Measurements from ENCODE around the gene TBRG4.

TBRG4 gene

DNA sequence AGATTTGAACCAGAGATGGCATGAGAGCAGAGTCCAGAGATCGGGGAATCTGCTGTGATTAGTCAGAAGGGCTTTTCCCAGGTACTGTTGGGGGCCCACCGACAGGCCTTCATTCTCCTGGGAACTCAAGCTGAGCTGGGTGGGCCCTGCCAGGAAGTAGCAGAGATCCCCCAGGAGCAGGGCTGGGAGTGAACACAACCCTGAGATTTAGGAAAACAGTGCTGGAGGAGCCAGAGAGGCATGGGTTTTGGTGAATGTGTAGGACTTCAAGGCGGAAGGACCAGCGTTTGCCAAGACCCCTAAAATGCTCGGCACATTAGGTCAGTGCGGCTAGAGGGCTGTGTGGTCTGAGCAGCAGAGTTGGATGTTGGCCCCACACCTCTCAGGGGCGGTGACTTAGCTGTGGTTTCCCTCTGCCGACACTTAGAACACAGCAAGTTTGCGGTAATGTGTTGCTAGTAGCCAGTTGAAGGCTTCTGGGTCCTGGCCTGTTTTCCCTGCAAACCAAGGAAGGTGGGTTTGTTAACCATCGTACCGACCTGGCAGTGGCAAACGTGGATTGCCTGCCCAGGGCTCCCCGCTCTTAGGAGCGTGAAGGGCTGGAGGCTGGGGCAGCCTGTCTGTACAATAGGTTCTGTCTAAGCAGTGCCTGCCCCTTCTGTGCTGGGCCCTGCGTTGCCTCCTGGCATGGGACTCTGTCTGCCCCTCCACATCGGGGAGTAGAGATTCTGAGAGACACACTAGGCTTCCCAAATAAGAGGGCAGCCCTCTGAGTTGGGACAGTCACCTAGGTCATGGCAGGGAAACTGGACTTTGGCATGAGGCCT, 36.8 kb downstream of the TBRG4 start:
- no peak for DNase-seq (ENCODE audit: low spot score)

DNA sequence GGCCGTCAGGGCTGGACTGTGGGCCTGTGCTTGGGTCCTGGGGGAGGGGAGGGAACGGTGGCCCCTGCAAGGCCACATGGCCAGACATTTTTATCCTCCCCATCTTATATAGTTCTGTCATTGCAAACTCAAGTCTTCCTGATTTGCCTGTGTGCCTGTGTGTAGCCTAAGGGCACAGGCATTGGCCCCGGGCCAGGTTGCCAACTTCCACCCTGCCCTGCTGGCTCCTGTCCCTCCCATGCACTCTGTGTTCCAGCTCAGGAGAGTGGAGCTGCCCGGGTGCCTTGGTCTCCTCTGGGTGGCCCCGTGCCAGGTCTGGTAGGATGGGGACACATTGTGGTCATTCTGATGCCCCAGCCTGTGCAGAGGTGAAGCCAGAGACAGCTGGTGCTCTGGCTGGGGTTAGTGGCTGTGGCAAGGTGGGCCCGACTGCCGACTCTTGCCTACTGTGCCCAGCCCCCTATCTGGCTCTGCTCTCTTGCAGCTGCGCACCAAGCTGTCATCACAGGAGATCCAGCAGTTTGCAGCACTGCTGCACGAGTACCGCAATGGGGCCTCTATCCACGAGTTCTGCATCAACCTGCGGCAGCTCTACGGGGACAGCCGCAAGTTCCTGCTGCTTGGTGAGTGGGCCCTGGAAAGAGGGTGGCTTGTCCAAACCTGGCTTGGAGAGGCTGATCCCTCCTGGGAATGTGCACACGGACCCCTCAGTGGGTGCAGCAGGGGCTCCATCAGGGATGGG, 37.5 kb downstream of the TBRG4 start:
- DNase-seq (ENCODE audit: low spot score) = no peak

DNA sequence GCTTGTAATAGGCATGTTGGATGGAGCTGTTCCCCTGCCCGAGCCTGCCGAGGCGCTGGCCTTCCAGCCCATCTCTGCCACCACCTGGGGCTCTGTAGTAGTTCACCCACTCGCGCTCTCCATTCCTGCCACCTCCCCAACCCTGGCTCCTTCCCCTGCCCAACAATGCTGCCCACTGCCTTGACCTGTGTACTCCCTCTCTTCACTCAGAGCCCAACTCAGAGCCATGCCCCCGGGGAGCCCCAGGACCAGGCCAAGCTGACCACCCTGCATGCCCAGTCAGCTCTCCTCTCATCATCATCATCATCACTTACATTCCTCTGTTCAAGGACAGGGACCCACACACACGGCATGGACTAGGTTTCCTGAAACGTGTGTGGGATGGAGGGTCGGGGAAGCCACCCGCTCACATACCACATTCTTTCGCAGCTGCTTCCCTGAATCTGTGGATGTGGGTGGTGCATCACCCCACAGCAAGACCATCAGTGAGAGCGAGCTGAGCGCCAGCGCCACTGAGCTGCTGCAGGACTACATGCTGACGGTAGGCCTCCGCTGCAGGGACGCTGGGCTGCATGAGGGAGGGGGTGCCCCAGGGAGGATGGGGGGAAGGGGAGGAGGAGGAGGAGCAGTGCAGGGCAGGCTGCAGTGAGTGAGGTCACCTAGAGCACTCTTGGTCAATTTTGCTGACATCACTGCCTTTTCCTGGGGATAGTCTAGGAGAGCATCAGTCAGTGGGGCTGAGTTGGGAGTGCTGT, 38.3 kb downstream of the TBRG4 start:
- DNase-seq (ENCODE audit: low spot score) = no peak

DNA sequence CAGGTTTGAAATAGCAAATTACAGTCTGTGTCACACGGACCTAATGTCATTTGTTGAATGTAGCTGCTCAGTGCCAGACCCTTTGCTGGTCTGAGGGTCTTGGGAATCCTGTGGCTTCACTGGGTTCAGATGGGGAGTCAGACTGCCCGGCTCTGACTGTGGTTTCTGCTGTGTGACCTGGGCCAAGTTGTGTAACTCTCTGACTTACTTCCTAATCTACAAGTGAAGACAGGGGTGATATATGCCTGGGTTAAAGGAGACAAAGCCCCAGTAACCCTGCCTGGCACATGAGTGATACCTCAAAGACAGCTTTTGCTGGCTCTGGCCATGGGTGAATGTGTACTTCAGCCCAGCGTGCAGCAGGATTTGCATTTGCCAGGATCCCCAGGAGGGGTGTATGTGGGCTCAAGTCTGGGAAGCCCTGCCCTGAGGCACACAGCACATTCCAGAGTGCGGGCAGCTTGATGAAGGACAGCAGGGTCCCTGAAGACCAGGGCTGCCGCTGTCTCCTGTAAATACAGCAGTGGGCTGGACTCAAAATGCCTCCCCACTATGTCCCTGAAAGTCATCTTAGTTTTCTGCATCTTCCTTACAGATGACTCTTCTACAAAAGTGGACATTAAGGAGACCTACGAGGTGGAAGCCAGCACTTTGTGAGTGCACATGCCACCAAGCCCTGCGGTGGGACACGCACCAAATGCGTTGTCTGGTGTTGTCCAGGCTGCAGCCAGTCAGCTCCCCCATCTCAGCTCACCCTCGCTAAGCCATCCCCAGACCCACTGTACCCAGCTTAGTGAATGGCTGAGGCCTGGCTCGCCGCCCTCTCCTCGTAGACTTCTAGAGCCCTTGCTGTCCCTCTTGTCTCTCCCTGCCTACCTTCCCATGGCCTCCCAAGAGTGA, 39.1 kb downstream of the TBRG4 start:
- no peak for DNase-seq (ENCODE audit: low spot score)

DNA sequence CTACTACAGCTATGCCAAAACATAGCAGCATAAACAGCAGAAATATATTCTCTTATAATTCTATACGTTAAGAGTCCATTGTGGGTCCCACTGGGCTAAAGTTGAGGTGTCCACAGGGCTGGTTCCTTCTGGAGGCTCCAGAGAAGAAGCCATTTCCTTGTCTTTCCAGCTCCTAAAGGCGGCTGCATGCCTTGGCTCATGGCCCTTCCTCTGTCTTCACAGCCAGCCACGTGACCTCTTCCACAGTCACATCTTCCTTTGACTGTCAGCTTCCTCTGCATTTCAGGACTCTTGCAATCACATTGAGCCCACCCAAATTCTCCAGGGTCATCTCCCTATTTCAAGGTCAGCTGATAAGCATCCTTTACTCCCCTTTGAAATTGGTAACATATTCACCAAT, 40.0 kb downstream of the TBRG4 start:
- no peak for DNase-seq (ENCODE audit: low spot score)

DNA sequence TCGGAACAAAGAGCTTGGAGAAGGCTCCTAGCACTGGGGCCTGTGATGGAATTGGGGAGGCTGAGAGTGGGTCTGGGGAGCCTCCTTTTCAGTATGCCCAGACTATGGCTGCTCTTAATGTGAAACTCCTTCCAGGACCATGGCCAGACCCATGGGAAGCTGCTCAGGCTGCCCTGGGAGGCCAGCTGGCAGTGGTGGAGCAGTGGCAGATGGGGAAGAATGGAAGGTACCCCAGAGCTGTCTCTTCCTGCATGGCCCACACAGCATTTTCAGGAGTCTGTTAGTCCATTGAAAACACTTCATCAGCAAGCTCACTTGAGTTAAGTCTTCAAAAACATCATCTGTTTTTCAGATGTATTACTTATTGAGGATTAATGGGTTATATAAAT, 41.2 kb downstream of the TBRG4 start:
- no peak for DNase-seq (ENCODE audit: low spot score)

DNA sequence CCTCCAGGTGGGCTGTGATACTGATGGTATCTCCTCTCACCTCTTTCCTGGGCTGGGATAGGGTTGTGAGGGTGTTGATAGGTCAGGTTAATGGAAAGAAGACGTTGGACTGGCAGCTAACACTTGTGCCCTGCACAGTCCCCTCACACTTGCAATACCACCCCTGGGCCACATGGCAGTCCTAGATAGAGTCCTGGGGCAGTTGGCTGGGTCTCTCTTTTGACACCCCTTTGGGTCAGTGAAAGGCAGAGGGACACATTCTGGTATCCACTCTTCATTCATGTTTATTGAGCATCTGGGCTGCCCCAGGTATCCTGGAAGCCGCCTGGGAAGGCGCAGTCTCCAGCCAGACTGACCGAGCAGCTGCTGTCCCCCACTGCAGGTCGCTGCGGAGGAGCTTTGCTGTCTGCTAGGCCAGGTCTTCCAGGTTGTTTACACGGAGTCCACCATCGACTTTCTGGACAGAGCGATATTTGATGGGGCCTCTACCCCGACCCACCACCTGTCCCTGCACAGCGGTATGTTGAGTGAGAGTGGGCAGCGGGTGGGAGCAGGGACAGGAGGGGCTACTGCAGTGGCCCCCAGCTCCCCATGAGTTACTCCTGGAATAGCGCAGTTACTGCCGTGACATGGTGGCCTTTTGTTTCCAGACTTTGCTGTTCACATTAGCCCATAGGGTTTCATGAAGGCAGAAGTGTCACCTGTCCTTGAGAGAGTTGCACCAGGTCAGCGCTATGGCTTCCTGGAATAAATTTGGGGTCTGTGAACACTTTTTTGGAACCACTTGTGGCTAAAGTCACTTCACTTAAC, 41.8 kb downstream of the TBRG4 start:
- DNase-seq (ENCODE audit: low spot score) = no peak

DNA sequence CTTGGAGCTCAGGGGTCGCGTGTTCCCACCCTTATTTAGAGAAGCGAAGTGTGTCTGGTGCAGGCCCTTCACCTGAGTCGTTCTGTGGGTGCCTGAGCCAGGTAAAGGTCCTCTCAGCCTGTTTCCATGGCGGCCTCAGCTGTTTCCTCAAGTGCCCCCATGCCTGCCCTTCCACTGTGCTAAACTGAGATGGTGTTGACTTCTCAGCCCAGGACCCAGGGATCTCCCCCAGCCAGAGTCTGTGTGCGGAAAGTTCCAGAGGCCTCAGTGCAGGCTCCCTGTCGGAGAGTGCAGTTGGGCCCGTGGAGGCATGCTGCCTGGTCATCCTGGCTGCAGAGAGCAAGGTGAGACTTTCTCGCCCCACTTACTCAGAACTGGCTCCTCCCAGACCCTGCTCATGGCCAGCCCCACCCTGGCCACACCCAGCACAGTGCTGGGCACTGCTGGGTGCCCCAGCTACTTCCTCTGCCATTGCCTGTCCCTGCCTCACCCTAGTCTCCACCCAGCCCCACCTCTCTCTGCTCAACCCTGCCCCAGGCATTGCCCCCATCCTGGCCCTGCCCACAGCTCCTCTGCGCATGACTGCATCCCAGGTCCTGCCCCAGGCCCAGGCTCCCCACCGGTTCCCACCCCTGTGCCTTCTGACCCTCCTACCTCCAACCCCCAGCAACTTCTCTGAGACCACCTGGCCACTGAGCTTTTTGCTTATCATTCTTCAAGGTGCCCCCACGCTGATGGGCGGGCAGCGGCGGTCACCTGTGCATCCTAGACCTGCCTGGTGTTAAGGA, 43.1 kb downstream of the TBRG4 start:
- peak; percentile 27 for DNase-seq (ENCODE audit: low spot score)

DNA sequence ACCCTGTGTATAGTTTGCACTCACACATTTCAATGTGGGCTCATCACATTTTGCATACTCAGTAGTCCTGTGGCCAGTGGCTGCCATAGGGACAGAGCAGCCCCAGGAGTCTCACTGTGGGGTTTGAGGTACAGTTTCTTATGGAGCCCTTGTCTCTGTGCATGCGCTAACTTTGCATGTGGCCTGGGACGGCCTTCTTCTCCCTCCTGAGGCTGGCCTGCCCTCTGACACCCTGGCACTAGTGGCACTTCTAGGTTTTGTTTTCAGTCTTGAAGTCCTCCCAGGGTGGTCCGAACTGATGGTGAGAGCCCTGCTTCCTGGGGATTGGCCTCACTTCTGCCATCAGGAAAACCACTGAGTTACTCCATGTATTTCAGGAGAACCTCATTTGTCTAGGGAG, 43.9 kb downstream of the TBRG4 start:
- no peak for DNase-seq (ENCODE audit: low spot score)

DNA sequence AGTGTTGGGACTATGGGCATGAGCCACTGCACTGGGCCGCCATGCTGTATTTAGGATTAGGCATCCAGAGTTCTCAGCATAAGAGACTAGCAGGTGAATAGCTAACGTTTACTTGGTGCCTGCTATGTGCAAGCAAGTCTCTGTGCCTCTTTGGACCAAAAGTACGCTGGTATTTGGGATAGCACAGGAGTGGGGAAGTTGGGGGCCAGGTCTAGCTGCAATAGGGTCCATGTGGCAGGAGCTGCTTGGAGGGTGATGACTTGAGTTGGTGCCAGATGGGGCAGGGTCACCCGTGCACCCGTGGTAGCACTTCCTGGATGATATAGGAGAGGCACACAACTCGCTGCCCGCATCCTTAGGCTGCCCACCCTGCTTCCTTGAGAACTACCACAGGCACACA, 45.1 kb downstream of the TBRG4 start:
- no peak for DNase-seq (ENCODE audit: low spot score)

DNA sequence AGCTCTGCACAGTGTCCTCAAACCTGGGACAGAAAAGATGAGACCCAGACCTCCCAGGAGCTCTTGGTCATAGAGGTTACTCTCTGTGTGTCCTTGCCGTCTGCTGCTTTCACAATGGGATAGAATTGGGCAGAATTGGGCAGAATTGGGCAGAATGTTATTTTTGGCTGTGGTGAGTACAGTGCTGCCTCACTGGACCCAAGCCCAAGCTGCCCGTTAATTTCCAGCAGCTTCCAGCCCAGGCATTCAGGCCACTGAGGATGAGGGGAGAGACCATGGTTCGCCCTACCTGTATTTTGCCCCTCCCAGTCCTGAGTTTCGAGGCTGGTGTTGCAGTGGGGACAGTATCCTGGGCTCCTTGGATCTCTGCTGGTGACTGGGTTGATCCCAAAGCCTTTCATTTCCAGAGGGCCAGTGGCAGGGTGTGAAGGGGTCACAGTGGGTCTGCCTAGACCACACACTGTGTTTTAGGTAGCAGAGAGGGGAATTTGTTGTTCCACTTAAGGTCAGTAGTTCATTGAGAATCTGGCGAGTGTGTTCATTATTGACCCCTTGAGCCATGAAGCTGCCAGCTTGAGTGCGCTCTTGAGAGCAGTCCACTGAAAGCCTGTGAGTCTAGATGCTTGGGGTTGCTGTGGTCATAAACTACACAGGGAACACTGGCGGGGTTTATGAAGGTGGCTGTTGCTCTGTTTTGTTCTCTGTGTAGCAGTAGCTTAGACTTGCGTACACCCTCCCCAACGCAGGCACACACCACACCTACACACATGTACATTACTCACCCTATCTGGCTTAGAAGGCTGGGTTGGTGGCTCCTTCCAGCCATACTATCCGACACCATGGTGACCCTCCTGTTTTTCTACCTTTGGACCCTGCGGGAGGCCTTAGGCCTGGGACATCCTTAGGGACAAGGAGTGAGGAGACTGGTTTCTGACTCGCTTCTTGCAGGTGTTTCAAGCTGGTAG, 46.2 kb downstream of the TBRG4 start:
- DNase-seq (ENCODE audit: low spot score) = no peak

DNA sequence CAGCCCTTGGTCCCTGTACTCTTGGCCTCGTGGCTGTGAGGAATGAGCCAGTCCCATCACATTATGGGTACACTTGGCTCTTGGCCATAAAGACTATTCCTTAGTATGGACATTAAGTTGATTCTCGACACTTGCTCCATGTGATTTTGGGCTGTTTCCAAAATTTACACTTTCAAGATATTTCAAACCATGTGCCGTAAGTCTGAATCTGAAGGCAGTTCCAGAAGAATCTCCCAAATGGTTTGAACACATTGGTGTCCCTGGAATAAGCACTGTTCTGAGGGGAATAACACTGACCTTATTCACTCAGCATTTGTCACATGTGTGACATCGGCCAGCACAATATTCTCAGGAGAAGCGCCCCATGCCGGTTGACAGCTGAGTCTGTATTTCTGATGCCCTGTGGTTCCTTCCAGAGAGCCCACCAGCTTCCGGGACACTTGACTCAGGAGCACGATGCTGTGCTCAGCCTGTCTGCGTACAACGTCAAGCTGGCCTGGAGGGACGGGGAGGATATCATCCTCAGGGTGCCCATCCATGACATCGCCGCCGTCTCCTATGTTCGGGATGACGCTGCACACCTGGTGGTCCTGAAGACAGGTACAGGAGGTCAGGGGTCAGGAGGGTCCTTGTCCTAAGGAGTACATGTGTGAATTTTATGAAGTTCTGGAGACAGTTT, 47.3 kb downstream of the TBRG4 start:
- no peak for DNase-seq (ENCODE audit: low spot score)

DNA sequence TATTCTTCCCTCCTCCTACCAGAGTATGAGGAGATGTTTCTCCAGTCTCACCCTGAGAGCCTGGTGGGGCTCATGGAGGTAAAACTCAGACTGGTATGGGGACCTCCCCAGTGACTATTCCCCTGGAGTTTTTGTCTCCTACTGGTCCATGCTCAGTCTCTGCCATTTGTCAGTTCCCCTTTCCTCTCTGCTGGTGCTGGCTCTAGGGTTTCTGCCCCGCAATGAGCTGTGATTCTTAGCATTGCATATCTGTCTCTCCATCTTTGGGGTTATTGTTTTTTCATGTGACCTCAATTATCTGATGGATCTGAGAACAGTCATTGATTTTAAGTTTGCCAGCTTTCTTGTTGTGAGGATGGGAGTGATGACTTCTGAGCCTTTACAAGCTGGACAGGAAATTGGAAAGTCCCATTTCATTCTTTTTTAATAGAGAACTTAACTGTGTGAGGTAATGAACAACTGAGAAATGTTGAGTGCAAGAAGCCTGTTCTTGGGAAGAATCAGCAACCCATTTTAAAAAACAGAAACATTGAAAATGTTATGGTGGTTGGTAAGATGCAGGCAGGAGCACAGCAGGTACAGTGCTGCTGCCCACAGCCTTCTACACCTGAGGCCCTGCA, 49.6 kb downstream of the TBRG4 start:
- DNase-seq (ENCODE audit: low spot score) = no peak

DNA sequence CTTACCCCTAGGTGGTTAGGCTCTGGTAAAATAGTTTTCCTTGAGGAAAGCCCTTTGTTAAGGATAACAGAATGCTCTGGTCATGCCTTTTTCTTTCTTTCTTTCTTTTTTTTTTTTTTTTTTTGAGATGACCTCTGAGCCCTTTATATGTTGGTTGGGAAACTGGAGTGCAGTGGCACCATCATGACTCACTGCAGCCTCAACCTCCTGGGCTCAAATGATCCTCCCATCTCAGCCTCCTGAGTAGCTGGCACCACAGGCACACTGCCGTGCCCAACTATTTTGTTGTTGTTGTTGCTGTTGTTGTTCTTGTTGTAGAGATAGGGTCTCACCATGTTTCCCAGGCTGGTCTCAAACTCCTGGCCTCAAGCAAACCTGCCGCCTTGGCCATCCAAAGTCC, 50.1 kb downstream of the TBRG4 start:
- DNase-seq (ENCODE audit: low spot score) = no peak

DNA sequence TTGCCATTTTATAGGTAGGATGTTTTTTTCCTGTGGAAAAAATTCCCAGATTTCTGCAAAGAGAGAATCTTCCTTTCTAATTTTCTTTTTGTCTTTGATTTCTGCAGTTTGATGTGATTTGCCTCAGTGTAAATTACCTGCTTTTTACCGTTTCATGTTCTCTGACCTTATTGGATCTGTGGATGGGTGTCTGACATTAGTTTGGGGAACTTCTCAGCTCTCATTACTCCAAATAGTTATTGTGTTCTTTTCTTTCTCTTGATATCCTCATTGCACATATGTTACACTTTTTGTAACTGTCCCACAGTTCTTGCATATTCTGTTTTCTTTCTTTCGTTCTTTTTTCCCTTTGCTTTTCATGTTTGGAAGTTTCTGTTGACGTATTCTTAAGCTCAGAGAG, 51.2 kb downstream of the TBRG4 start:
- DNase-seq (ENCODE audit: low spot score) = no peak

DNA sequence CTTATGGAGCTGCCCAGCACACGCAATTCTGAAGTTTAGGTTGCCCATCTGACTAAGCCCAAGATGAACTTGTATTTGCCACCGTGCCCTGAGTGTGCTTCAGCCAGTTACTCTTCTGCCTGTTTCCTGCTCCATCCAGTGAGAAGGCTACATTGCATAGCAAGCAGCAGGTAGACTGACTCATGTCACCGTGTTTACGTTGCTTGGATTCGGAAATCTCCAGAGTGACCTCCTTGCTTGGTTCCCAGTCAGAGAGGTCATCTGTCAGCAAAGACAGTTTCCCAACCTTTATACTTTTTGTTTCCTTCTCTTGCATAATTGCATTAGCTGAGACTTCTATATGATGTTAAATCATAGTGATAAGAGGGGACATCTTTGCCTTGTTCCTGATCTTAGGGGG, 53.6 kb downstream of the TBRG4 start:
- DNase-seq (ENCODE audit: low spot score) = no peak

DNA sequence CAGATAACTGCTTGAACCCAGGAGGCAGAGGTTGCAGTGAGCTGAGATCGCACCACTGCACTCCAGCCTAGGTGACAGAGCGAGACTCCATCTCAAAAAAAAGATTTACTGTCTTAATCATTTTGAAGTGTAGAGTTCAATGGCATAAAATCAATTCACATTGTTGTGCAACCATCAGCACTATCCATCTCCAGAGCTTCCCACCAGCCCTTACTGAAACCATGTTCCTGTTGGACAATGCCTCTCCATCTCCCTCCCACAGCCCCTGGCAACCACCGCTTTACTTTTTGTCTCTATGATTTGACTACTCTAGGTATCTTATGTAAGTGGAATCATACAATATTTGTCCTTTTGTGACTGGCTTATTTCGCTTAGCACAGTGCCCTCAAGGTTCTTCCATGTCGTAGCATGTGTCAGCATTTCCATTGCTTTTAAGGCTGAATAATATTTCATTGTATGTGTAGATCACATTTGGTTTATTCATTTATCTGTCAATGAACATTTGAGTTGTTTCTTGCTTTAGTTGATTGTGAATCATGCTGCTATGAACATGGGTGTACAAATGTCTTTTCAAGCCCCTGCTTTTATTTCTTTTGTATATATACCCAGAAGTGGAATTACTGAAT, 55.8 kb downstream of the TBRG4 start:
- no peak for DNase-seq (ENCODE audit: low spot score)
